ENCODE data around the gene LRRC1. TPM values are rescaled to one million over a fixed set of nuclear protein-coding genes. Genes with fewer than 3 reads are reported as not detected.

The LRRC1 gene
- total and polyA plus RNA-seq, 2 experiments from 2014 or later, result 11.3 to 16.6 TPM

DNA sequence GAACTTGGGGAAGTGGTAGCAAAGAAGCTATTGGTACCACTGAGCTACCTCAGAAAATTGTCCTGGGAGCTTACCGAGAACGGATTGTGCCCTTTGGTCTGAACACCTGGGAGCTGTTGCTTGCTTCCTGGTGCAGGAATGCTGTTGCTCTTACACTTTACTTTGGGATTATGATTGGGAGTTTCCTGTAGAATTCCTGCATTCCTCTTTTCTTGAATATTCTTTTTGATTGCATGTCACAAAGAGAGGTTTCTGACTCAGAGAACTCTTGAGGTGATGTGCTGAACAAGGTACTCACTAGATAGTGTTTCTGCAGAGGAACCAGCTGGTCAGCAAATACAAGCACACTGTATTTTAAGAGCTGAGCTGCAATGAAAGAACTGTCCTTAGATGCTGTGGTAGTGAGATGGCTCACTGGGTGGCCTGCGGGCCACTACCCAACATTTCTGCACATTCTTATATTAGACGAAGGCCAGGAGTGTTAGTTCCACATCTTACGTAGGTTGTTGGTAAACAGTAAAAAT lies 35.0 kb downstream of the LRRC1 start:
- Mint-ChIP-seq H3K27me3 (ENCODE audit: insufficient read depth, low read depth, poor library complexity) (no peaks in the 10 kb centered on the region), H3K9me3 (no peaks in the 10 kb centered on the region)

More for the DNA sequence above, 35.0 kb downstream of the LRRC1 start:
- H3K9me2 ChIP-seq (ENCODE audit: insufficient read depth), result no peaks in the 10 kb centered on the region
- Mint-ChIP-seq H3K27ac (peak overlapping the region; percentile 25), H3K4me1 (peaks cover 44% of the 10 kb centered on the region), H3K4me3 (no peak overlapping the region), H3K36me3 (ENCODE audit: low read depth) (no peaks in the 10 kb centered on the region)
- H3K4me3 ChIP-seq, result no peak overlapping the region
- peak overlapping the region; percentile 18 for H3K4me2 ChIP-seq
- H2AFZ ChIP-seq, result no peak overlapping the region
- TF ChIP-seq EZH2phosphoT487 (IDR thresholded peaks at IDR 0.05; ENCODE audit: unreplicated experiment) (no peak), POLR2AphosphoS5 (IDR thresholded peaks at IDR 0.05; ENCODE audit: low read depth) (no peak), ZNF114 (CRISPR knock-in tag; IDR thresholded peaks at IDR 0.05) (no peak), ZNF331 (CRISPR knock-in tag; IDR thresholded peaks at IDR 0.05; ENCODE audit: low read depth) (no peak), STAT1 (IDR thresholded peaks at IDR 0.05; ENCODE audit: unreplicated experiment) (no peak), JUNB (IDR thresholded peaks at IDR 0.05; ENCODE audit: unreplicated experiment) (no peak), CREB1 (CRISPR knock-in tag; IDR thresholded peaks at IDR 0.05; ENCODE audit: low read depth) (no peak), EZH2 (IDR thresholded peaks at IDR 0.05; ENCODE audit: low read depth, unreplicated experiment) (no peak), NANOG (IDR thresholded peaks at IDR 0.05; ENCODE audit: borderline replicate concordance) (no peak)
- TF ChIP-seq, protein P1, sequence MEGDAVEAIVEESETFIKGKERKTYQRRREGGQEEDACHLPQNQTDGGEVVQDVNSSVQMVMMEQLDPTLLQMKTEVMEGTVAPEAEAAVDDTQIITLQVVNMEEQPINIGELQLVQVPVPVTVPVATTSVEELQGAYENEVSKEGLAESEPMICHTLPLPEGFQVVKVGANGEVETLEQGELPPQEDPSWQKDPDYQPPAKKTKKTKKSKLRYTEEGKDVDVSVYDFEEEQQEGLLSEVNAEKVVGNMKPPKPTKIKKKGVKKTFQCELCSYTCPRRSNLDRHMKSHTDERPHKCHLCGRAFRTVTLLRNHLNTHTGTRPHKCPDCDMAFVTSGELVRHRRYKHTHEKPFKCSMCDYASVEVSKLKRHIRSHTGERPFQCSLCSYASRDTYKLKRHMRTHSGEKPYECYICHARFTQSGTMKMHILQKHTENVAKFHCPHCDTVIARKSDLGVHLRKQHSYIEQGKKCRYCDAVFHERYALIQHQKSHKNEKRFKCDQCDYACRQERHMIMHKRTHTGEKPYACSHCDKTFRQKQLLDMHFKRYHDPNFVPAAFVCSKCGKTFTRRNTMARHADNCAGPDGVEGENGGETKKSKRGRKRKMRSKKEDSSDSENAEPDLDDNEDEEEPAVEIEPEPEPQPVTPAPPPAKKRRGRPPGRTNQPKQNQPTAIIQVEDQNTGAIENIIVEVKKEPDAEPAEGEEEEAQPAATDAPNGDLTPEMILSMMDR (conservative IDR thresholded peaks at IDR 0.05; ENCODE audit: low read depth in 2 of 2), result no peak
- TF ChIP-seq, protein P2, sequence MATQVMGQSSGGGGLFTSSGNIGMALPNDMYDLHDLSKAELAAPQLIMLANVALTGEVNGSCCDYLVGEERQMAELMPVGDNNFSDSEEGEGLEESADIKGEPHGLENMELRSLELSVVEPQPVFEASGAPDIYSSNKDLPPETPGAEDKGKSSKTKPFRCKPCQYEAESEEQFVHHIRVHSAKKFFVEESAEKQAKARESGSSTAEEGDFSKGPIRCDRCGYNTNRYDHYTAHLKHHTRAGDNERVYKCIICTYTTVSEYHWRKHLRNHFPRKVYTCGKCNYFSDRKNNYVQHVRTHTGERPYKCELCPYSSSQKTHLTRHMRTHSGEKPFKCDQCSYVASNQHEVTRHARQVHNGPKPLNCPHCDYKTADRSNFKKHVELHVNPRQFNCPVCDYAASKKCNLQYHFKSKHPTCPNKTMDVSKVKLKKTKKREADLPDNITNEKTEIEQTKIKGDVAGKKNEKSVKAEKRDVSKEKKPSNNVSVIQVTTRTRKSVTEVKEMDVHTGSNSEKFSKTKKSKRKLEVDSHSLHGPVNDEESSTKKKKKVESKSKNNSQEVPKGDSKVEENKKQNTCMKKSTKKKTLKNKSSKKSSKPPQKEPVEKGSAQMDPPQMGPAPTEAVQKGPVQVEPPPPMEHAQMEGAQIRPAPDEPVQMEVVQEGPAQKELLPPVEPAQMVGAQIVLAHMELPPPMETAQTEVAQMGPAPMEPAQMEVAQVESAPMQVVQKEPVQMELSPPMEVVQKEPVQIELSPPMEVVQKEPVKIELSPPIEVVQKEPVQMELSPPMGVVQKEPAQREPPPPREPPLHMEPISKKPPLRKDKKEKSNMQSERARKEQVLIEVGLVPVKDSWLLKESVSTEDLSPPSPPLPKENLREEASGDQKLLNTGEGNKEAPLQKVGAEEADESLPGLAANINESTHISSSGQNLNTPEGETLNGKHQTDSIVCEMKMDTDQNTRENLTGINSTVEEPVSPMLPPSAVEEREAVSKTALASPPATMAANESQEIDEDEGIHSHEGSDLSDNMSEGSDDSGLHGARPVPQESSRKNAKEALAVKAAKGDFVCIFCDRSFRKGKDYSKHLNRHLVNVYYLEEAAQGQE (IDR thresholded peaks at IDR 0.05; ENCODE audit: unreplicated experiment), result no peak
- TF ChIP-seq, protein P3, sequence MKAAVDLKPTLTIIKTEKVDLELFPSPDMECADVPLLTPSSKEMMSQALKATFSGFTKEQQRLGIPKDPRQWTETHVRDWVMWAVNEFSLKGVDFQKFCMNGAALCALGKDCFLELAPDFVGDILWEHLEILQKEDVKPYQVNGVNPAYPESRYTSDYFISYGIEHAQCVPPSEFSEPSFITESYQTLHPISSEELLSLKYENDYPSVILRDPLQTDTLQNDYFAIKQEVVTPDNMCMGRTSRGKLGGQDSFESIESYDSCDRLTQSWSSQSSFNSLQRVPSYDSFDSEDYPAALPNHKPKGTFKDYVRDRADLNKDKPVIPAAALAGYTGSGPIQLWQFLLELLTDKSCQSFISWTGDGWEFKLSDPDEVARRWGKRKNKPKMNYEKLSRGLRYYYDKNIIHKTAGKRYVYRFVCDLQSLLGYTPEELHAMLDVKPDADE (IDR thresholded peaks at IDR 0.05), result no peak
- TF ChIP-seq, protein P4, sequence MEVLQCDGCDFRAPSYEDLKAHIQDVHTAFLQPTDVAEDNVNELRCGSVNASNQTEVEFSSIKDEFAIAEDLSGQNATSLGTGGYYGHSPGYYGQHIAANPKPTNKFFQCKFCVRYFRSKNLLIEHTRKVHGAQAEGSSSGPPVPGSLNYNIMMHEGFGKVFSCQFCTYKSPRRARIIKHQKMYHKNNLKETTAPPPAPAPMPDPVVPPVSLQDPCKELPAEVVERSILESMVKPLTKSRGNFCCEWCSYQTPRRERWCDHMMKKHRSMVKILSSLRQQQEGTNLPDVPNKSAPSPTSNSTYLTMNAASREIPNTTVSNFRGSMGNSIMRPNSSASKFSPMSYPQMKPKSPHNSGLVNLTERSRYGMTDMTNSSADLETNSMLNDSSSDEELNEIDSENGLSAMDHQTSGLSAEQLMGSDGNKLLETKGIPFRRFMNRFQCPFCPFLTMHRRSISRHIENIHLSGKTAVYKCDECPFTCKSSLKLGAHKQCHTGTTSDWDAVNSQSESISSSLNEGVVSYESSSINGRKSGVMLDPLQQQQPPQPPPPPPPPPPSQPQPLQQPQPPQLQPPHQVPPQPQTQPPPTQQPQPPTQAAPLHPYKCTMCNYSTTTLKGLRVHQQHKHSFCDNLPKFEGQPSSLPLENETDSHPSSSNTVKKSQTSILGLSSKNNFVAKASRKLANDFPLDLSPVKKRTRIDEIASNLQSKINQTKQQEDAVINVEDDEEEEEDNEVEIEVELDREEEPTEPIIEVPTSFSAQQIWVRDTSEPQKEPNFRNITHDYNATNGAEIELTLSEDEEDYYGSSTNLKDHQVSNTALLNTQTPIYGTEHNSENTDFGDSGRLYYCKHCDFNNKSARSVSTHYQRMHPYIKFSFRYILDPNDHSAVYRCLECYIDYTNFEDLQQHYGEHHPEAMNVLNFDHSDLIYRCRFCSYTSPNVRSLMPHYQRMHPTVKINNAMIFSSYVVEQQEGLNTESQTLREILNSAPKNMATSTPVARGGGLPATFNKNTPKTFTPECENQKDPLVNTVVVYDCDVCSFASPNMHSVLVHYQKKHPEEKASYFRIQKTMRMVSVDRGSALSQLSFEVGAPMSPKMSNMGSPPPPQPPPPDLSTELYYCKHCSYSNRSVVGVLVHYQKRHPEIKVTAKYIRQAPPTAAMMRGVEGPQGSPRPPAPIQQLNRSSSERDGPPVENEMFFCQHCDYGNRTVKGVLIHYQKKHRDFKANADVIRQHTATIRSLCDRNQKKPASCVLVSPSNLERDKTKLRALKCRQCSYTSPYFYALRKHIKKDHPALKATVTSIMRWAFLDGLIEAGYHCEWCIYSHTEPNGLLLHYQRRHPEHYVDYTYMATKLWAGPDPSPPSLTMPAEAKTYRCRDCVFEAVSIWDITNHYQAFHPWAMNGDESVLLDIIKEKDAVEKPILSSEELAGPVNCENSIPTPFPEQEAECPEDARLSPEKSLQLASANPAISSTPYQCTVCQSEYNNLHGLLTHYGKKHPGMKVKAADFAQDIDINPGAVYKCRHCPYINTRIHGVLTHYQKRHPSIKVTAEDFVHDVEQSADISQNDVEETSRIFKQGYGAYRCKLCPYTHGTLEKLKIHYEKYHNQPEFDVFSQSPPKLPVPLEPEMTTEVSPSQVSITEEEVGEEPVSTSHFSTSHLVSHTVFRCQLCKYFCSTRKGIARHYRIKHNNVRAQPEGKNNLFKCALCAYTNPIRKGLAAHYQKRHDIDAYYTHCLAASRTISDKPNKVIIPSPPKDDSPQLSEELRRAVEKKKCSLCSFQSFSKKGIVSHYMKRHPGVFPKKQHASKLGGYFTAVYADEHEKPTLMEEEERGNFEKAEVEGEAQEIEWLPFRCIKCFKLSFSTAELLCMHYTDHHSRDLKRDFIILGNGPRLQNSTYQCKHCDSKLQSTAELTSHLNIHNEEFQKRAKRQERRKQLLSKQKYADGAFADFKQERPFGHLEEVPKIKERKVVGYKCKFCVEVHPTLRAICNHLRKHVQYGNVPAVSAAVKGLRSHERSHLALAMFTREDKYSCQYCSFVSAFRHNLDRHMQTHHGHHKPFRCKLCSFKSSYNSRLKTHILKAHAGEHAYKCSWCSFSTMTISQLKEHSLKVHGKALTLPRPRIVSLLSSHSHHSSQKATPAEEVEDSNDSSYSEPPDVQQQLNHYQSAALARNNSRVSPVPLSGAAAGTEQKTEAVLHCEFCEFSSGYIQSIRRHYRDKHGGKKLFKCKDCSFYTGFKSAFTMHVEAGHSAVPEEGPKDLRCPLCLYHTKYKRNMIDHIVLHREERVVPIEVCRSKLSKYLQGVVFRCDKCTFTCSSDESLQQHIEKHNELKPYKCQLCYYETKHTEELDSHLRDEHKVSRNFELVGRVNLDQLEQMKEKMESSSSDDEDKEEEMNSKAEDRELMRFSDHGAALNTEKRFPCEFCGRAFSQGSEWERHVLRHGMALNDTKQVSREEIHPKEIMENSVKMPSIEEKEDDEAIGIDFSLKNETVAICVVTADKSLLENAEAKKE (CRISPR knock-in tag; IDR thresholded peaks at IDR 0.05), result no peak
- DNase-seq (ENCODE audit: low spot score) (peak; percentile 41), ATAC-seq (peak; percentile 49)
- H3K4me1 ChIP-seq (ENCODE audit: insufficient read depth), result peaks cover 25% of the 10 kb centered on the region
- no peaks in the 10 kb centered on the region for H3K27me3 ChIP-seq (ENCODE audit: insufficient read depth)
- H4K20me1 ChIP-seq (replicated peaks; ENCODE audit: insufficient read depth), result no peaks in the 10 kb centered on the region
- H3F3A ChIP-seq (replicated peaks; ENCODE audit: low read depth), result no peaks in the 10 kb centered on the region
- peaks cover 70% of the 10 kb centered on the region for H3K79me2 ChIP-seq (replicated peaks; ENCODE audit: insufficient read depth)
- peak overlapping the region; percentile 60; the same call in 1 of the 2 replicates for H3K27ac ChIP-seq (ENCODE audit: low read depth)
- no peaks in the 10 kb centered on the region for H3K36me3 ChIP-seq (ENCODE audit: insufficient read depth)
